Adrenal gland (tissue), 12 donors: ENCODE data around the gene CCDC148. TPM values are rescaled to one million over a fixed set of nuclear protein-coding genes. Genes with fewer than 3 reads are reported as not detected.
"Not testable (repeated sequence)": the region's sequence is repeated elsewhere in the genome, so short reads cannot be mapped to it uniquely, and the experiment has no call there.

Source experiments
- DNase-seq, 7 donors: peaks; one replicate each; pipeline ENCODE4 v3.0.0-alpha.2; 2019 to 2020
- H3K27ac ChIP-seq, 5 donors: fragments of 200-600 bp; sonication (generic) in 4 of 5; 1 replicate in 3 of 5; 2 replicates in 2 of 5; pipeline versions ENCODE4 v1.5.1 to v1.8.0; 2016 to 2020; ENCODE audit warnings: mild to moderate bottlenecking in 1 of 5
- H3K27me3 ChIP-seq: fragments of 200-600 bp; 2 replicates; pipeline ENCODE4 v1.8.0; 2021
- H3K36me3 ChIP-seq, 2 donors: fragments of 200-600 bp; replicated peaks in 1 of 2; 1 replicate in 1 of 2; 2 replicates in 1 of 2; pipeline versions ENCODE4 v1.5.1 to v1.8.0; 2018 to 2022
- H3K4me1 ChIP-seq, 2 donors: fragments of 200-600 bp; replicated peaks in 1 of 2; 1 replicate in 1 of 2; 2 replicates in 1 of 2; pipeline versions ENCODE4 v1.5.1 to v1.8.0; 2018 to 2021
- H3K4me3 ChIP-seq, 4 donors: fragments of 200-600 bp; sonication (generic) in 3 of 4; one replicate each; pipeline ENCODE4 v1.5.1; 2016 to 2018
- H3K9me3 ChIP-seq, 3 donors: fragments of 200-600 bp; sonication (generic) in 1 of 3; replicated peaks in 1 of 3; 1 replicate in 2 of 3; 2 replicates in 1 of 3; pipeline versions ENCODE4 v1.5.1 to v1.8.0; 2016 to 2021
- CTCF ChIP-seq, 6 experiments: fragments of 450-650 bp in 4 of 6; fragments of 200-600 bp in 2 of 6; sonication (generic) in 1 of 6; IDR thresholded peaks; 1 replicate in 5 of 6; 2 replicates in 1 of 6; pipeline versions ENCODE4 v1.5.1 to v1.8.0; 2016 to 2021; ENCODE audit warnings: antibody characterized with exemption in 6 of 6, mild to moderate bottlenecking in 2 of 6, moderate library complexity in 1 of 6
- POLR2A ChIP-seq, 2 donors: fragments of 450-650 bp; IDR thresholded peaks; one replicate each; pipeline ENCODE4 v1.6.1; 2017; ENCODE audit warnings: antibody characterized with exemption in 2 of 2, mild to moderate bottlenecking in 2 of 2, moderate library complexity in 1 of 2
- WGBS, 4 donors: extraction: QIAGEN DNeasy Blood & Tissue Kit in 2 of 4; methylation state at CpG; one replicate each; pipeline versions ENCODE4 v1.1.5 to v1.1.7; 2013 to 2017; 5-methylcytosine and 5-hydroxymethylcytosine counted together
- intact Hi-C, 2 donors: fragments of 100-400 bp; cut with DNase I; formaldehyde crosslinking; loops; one replicate each; pipeline versions ENCODE4 v1.14.1 to v1.15.0; 2022 to 2023
- polyA plus RNA-seq, 3 donors: library from polyadenylated mRNA; stranded (reverse); fragments of 200-250 nt in 2 of 3; fragments of 350-450 nt in 1 of 3; fragmentation: Illumina TruSeq in 1 of 3; extraction: RNeasy Lipid Tissue Mini Kit (QIAGEN cat#74804) in 1 of 3; gene quantifications; one replicate each; pipeline ENCODE4 v1.2.3, GENCODE V29; 2013 to 2014
- total RNA-seq, 9 donors: library from RNA; depleted of rRNA in 4 of 9; stranded (reverse); fragments of >200 nt in 4 of 9; fragments of 120-200 nt in 1 of 9; fragmentation: NEBNext Ultra II Directional in 1 of 9; extraction: Animal tissue kit (Norgen Biotek cat#: 25700) in 1 of 9; gene quantifications; one replicate each; pipeline versions ENCODE4 v1.1.0 to v1.2.4, GENCODE V29; 2013 to 2023
- donor health status: healthy with polysubstance abuse.
- donor health status: Bipolar disorder and iron deficiency.
- donor health status: DM: yes; HTN: yes; CAD: no.
- donor health status: DM: no; HTN: no; CAD: no.
- donor health status: DM: no; HTN: no; CAD: no.
- donor health status: DM: yes; HTN: yes; CAD: no.

The CCDC148 gene
- total and polyA plus RNA-seq, 12 donors = 0.24 to 1.6 (median 0.56) TPM; not detected in 2

GRCh38 chr2:158228943-158229508, 227.5 kb downstream of the CCDC148 start:
- no peak overlapping the region for H3K27ac ChIP-seq
- no peaks in the 10 kb centered on the region for H3K27me3 ChIP-seq
- no peaks in the 10 kb centered on the region for H3K9me3 ChIP-seq
- intact Hi-C loops = no loop called here
- H3K4me1 ChIP-seq = no peaks in the 10 kb centered on the region
- TF ChIP-seq POLR2A (IDR thresholded peaks at IDR 0.05) (no peak), CTCF (IDR thresholded peaks at IDR 0.05) (no peak)
- DNase-seq = no peak
- no peaks in the 10 kb centered on the region for H3K36me3 ChIP-seq
- H3K4me3 ChIP-seq = no peak overlapping the region

- H3K4me3 ChIP-seq, H3K27me3 ChIP-seq, DNase-seq, intact Hi-C loops, H3K36me3 ChIP-seq, H3K4me1 ChIP-seq, H3K9me3 ChIP-seq, H3K27ac ChIP-seq: not testable (repeated sequence)
- WGBS, 4 donors = 80 to 82% (median 81%) methylated on average over 1 to 8 of the region's 8 CpGs
Observed at GRCh38 chr2:158223066-158223465, 233.5 kb downstream of the CCDC148 start.

- no peaks in the 10 kb centered on the region for H3K36me3 ChIP-seq
- no peak overlapping the region for H3K4me3 ChIP-seq
- H3K27me3 ChIP-seq = no peaks in the 10 kb centered on the region
- no peaks in the 10 kb centered on the region for H3K9me3 ChIP-seq
- no peak overlapping the region for H3K27ac ChIP-seq
- no peak for TF ChIP-seq CTCF (IDR thresholded peaks at IDR 0.05)
- TF ChIP-seq POLR2A (IDR thresholded peaks at IDR 0.05) = no peak
- intact Hi-C loops = no loop called here
- no peaks in the 10 kb centered on the region for H3K4me1 ChIP-seq
- DNase-seq = no peak
- 69 to 81% (median 77%) methylated on average over 4 of the region's 4 CpGs for WGBS, 4 donors
Observed at GRCh38 chr2:158221063-158222020, 235.2 kb downstream of the CCDC148 start.

- 64 to 75% (median 65%) methylated on average over 8 of the region's 8 CpGs for WGBS, 4 donors
- H3K36me3 ChIP-seq = no peaks in the 10 kb centered on the region
- H3K4me3 ChIP-seq = no peak overlapping the region
- H3K4me1 ChIP-seq = peaks cover 0 to 10% of the 10 kb centered on the region in 2 donors
- no peak for TF ChIP-seq POLR2A (IDR thresholded peaks at IDR 0.05)
- no peak for TF ChIP-seq CTCF (IDR thresholded peaks at IDR 0.05)
- no peaks in the 10 kb centered on the region for H3K27me3 ChIP-seq
- intact Hi-C loops = no loop called here
- no peak for DNase-seq
- H3K9me3 ChIP-seq = no peaks in the 10 kb centered on the region
- no peak overlapping the region for H3K27ac ChIP-seq
Observed at GRCh38 chr2:158217593-158217992, 239.0 kb downstream of the CCDC148 start.
